Measurements from ENCODE around the gene RBM26. TPM values are rescaled to one million over a fixed set of nuclear protein-coding genes. Genes with fewer than 3 reads are reported as not detected.
A peak's percentile ranks its signal among the peaks of the same experiment; 100 is the strongest.

The RBM26 gene
- total and polyA plus RNA-seq, 2 of the 4 experiments (the other 2 are of a cell fraction) = 17.6 to 18.1 TPM

DNA sequence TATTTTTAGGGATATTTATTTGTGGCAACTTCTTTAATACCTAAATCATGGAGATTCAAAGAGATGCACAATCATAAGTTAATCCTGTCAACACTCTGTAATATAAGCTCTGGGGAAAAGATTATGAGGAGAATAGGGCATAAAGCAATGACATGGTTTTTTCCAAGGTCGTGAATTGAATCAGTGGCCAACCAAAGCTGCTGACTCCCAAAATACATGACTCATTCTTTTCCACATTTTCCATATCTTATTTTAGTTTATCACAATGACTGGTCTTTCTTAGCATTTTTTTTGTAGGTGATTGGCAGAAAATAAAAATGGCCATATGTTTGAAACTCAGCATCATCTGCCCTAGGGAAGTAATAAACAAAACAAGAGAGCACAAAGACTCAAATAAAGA lies 28.5 kb upstream of the RBM26 start:
- H3K27ac ChIP-seq (ENCODE audit: insufficient read depth, low read length) = no peak overlapping the region
- WGBS, 2 experiments (ENCODE audit: extremely low coverage in 2 of 2, insufficient read length in 1 of 2) = no CpG with 5 or more reads among the region's 1 CpG
- H2BK15ac ChIP-seq (ENCODE audit: low read depth, low read length) = no peak overlapping the region
- no peak overlapping the region for H2BK5ac ChIP-seq (ENCODE audit: low read depth, low read length, poor library complexity, severe bottlenecking)
- no peak overlapping the region for H4K5ac ChIP-seq (ENCODE audit: low read depth, low read length)
- H2AK9ac ChIP-seq (replicated peaks; ENCODE audit: low read depth, low read length, poor library complexity) = no peak overlapping the region
- H3K4ac ChIP-seq (ENCODE audit: low read depth, low read length) = no peak overlapping the region
- H3K9me1 ChIP-seq (ENCODE audit: insufficient read depth, low read length) = no peaks in the 10 kb centered on the region
- POLR2A ChIA-PET (ENCODE audit: unreplicated experiment) = no interaction called here
- no peak overlapping the region for H3K14ac ChIP-seq (replicated peaks; ENCODE audit: low read depth, low read length)
- ATAC-seq (ENCODE audit: low read depth) (no peak), DNase-seq (peak; percentile 42)
- in situ Hi-C loops (cut with MboI; ENCODE audit: low sequenced_read_pairs) (no loop called here), dilution Hi-C loops (cut with HindIII; ENCODE audit: low sequenced_read_pairs, unreplicated experiment) (loop anchor here (25.0 kb wide), 1 partner anchor 103 kb away; no protein-coding TSS in a partner anchor), intact Hi-C loops (cut with micrococcal nuclease) (no loop called here)
- H3K18ac ChIP-seq (ENCODE audit: low read depth, low read length) = no peak overlapping the region
- no peaks in the 10 kb centered on the region for H3K79me1 ChIP-seq (ENCODE audit: low read depth in 1 of 2, low read length in 2 of 2)
- H2BK20ac ChIP-seq (ENCODE audit: low read depth, low read length) = no peak overlapping the region
- H3K4me2 ChIP-seq (ENCODE audit: low read depth, low read length) = no peak overlapping the region
- no peak overlapping the region for H3K56ac ChIP-seq (ENCODE audit: extremely low read depth, insufficient read depth, low read length)
- no peak overlapping the region for H3K9ac ChIP-seq (ENCODE audit: low read depth, low read length)
- no peak overlapping the region for H4K8ac ChIP-seq (ENCODE audit: low read depth in 2 of 2, low read length in 2 of 2)
- H3K4me1 ChIP-seq (ENCODE audit: control insufficient read depth, insufficient read depth, low read length) = peaks cover 2% of the 10 kb centered on the region; the same call in 1 of the 2 replicates
- BruUV-seq (replicated peaks) = no TSS peak
- no peaks in the 10 kb centered on the region for H4K20me1 ChIP-seq (ENCODE audit: insufficient read depth, low read length)
- no peak overlapping the region for H2BK120ac ChIP-seq (ENCODE audit: low read depth, low read length)
- H3K36me3 ChIP-seq (ENCODE audit: control insufficient read depth, insufficient read depth, low read length) = no peaks in the 10 kb centered on the region
- no peak overlapping the region for H2AK5ac ChIP-seq (ENCODE audit: low read depth, low read length)
- H3K27me3 ChIP-seq (ENCODE audit: control insufficient read depth, insufficient read depth, low read length) = no peaks in the 10 kb centered on the region
- no peak overlapping the region for H3K23ac ChIP-seq (ENCODE audit: low read depth, low read length)
- H3K4me3 ChIP-seq (ENCODE audit: insufficient read depth, low read depth, low read length) = no peak overlapping the region
- no peaks in the 10 kb centered on the region for H3K9me3 ChIP-seq (ENCODE audit: control insufficient read depth, insufficient read depth, low read length)
- no peak overlapping the region for H4K91ac ChIP-seq (ENCODE audit: insufficient read depth, low read depth, low read length)
- peak; percentile 35; the same call in 1 of the 2 replicates for TF ChIP-seq FOS (IDR thresholded peaks at IDR 0.05; ENCODE audit: low read depth, low read length)
- no peak for TF ChIP-seq RCOR1 (IDR thresholded peaks at IDR 0.05; ENCODE audit: insufficient replicate concordance, low read length)
- peak; percentile 8; the same call in 1 of the 2 replicates for TF ChIP-seq NFE2L2 (IDR thresholded peaks at IDR 0.05; ENCODE audit: low read depth, low read length)
- CTCF ChIA-PET = no interaction called here
- H2AFZ ChIP-seq (replicated peaks; ENCODE audit: low read length, poor library complexity) = no peak overlapping the region

All from IMR-90 (cell line).